ENCODE measurements around the gene OPRD1. TPM values are rescaled to one million over a fixed set of nuclear protein-coding genes. Genes with fewer than 3 reads are reported as not detected.

The OPRD1 gene
- total RNA-seq, 1 donor from 2014 or later: not detected

DNA sequence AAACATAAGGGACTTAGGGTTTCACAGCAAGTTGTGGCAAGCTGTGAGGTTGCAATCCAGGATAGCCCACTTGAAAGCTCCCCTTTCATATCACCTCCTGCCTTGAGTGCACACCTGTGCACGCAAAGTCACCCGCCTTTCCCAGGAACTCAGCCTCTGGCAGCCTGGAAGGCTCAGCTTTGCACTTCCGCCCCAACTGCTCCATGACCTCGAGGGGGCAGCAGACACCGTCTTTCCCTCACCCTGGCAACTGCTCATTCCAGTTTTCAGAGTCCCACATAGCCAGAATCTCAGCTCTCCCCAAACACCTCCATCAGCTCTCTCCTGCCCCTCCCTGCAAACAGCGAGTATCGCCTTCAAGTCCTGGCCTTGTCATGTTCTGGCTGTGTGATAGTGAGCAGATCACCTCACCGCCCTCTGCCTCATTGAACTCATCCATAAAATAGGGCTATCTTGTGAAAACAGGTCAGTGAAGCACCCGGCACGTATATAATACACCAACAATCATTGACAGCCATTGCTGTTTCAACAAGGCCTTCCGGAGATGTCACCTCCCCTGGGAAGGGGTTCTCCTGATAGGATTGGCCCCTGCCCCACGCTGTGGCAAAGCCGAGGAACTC, 70.1 kb downstream of the OPRD1 start:
- DNase-seq (ENCODE audit: low spot score): no peak

DNA sequence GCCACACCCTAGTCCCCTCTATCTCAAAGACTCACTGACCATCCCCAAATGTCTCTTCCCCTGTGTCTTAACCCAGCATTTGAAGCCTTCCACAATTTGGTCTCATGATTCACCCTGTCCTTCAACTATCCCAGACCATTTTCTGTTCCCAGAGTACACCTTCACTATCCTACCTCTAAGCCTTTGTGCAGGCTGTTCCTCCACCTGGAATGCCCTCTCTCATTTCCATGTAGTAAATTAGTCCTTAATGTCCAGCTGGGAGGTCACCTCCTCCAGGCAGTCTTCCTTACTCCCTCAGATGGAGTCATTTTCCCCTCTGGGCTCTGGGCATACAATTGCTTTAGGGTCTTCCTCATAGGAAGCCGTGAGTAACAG, 71.3 kb downstream of the OPRD1 start:
- DNase-seq (ENCODE audit: low spot score): no peak

DNA sequence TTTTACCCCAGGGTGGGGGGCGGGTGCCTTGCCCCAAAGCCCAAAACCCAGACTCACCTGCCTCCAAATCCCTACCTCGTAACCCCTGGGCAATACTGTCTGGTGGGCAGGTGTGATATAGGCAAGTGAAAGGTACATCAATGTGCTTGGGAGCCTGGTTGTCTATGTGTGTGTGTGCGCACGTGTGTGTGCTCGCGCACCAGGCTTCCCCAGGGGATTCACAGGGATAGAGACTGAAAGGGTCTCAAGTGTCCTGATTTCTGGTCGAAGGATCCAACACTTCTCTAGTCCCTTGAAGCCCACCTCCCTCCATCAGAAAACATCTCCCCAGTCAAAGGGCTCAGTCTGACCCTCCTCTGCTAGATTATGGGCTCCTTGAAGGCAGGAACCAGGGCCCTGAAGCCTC, 73.5 kb downstream of the OPRD1 start:
- no peak for DNase-seq (ENCODE audit: low spot score)

DNA sequence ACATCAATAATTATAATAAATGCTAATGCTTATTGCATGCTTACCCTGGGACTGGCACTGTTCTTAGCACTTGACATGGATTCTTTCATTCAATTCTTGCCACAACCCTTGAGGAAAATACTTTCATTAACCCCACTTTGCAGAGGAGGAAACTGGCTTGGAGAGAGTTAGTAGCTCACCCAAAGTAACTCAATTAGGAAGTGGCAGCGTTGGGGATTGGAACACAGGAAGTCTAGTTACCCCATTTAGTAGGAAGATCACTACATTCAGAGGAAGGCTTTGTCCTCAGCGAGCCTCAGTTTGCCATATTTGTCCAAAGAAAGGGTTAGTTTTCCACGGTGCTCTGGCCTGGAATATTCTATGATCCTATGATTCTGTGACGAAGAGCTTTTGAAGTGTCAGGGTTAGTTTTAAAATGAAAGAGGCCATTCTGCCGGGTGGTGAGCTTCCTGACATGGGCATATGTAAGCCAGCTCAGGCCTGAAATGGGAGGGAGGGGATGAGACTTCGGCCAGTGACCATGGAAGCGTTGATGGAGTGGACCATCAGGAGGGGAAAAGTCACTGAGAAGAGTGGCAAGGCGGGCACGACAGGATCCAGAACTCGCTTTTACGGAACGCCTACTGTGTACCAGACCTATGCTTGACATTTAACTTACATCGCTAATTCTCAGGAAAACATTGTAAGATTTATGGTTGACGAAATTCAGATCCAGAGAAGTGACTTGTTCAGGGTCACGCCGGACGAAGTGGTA, 74.2 kb downstream of the OPRD1 start:
- DNase-seq (ENCODE audit: low spot score): no peak

DNA sequence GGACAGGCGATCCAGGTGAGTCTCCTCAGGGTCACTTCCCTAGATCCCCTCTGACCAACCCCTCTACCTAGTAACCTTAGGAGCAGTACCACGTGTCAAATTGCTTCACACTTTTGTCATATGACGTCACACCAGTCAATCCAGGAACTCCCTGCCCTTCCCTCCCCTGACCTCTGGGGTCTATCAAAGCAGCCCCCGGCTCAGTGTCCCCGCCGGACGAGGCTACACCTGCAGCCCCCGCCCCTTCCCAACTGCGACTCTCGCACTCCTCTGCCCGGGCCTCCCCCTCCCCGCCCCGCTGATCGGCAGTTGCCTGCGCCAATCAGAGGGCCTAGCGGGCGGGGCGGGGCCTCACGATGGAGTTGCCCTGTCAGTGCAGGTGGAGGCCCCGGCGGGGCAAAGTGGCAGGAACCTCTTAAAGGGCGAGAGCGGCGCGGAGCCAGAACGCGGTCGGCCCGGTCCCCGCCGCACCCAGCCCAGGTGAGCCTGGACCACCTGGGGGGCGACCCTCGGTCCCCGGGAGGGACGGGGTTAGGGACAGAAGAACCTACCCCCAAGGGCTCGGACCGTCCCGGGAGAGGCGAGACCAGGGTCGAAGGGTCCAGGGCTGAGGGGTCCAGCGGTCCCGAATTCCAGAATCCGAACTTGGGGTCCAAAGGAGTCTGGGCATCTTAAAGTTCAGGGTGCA, 74.9 kb downstream of the OPRD1 start:
- DNase-seq (ENCODE audit: low spot score): peak; percentile 93

DNA sequence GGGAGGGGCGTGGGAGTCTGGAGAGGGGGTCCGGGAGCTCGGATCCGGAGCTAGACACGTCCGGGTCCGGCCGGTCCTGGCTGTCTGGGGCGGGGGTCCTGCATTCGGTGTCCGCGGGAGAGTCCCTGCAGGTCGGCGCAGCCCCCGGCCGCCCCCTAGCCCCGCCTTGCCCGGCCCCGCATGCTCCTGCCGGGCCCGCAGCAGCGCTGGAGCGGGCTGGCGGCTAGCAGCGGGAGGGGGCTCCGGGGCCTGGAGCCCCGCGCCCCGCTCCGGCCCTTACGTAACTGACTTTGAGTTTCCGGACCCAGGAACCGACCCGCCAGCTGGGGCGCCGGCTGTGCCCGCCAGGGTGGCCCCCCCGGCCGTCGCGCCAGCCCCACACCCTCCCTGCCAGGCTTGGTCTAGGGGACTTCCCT, 75.5 kb downstream of the OPRD1 start:
- no peak for DNase-seq (ENCODE audit: low spot score)

DNA sequence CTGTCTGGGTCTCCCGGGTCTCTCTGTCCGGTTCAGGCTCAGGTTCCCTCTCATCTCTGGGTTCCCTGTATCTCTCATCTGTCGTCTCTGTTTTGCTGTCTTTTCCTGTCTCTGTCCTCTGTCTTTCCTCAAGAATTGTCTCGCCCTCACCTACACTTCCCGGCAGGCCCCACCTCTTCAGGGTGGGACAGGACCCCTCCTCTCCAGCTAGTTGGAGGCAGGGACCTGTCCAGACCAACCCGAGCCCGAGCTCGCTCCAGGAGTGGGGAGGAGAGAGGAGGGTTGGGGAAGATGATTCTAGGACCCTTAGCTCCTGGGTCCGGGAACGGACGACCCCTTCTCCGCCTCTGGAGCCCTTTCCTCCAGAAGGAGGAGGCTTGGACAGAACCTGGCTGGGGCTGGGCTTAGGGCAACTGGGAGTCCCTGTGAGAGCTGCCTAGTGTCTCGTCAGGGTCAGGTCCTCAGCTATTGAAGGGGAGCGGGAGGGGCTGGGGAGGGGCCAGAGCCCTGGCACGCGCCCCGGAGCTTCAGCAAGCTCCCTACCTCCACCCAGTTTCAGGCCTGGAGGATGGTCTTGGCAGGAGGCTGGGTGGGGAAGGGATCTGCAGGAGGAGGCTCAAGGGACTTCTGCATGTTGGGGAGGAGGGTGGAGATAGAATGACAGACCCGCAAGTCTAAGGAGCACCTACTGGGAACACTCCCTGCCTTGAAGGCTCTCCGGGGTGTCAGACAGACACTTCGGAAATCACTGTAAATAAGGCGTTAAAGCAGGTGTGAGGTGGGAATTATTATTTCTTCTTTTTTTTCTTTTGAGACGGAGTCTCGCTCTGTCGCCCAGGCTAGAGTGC, 76.1 kb downstream of the OPRD1 start:
- DNase-seq (ENCODE audit: low spot score): no peak

DNA sequence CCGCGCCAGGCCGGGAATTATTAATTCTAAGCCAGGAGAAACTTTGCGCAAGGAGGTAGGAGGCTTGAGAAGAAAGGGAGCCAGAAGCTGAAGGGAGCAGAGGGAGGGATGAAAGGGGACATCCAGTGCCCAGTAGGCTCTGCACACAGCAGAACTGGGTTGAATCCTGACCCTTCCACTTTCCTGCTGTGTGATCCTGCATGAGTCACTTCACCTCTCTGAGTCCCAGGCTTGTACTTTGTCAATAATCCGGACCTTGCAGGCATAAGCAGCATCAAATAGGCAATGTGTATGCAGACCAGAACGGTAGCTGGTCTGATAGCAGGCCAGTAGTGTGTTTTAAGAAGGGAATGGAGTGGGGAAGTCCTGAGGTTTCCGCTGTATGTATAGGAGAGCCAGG, 76.9 kb downstream of the OPRD1 start:
- DNase-seq (ENCODE audit: low spot score): no peak

DNA sequence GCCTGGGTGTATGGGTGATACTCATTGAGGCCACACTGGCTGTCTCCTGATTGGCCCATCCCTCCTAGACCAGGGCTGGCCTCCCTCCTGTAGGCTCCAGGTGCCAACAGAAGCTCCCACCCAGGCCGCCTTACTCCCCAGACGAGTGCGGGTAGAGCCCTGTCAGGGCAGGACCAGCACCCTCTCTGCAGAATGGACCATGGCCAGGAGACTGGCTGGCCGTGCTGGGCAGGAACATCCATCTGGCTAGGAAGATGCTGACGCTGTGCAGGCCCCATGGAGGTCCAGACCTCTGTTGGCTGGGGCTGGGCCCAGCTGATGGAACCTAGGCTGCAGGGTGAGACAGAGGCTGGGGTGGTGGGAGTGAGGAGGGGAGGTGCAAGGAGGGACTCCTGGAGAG, 77.4 kb downstream of the OPRD1 start:
- DNase-seq (ENCODE audit: low spot score): no peak

DNA sequence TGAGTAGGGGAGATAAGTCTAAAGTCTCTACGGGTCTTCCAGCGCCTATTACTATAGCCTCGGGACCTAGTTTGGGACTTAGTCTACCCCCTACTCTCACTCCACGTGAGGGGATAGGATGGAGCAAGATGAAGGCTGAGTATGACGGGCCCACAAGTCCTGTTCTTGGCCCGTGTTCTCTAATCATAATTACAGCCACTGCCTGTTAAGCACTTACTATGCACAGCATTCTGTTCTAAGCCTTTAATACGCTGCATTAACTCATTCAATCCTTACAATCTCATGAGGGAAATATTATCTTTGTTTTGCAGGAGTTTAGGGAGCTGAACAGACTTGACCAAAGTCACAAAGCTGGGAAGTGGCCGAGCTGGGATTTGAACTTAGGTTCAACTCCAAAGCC, 78.5 kb downstream of the OPRD1 start:
- DNase-seq (ENCODE audit: low spot score): no peak

DNA sequence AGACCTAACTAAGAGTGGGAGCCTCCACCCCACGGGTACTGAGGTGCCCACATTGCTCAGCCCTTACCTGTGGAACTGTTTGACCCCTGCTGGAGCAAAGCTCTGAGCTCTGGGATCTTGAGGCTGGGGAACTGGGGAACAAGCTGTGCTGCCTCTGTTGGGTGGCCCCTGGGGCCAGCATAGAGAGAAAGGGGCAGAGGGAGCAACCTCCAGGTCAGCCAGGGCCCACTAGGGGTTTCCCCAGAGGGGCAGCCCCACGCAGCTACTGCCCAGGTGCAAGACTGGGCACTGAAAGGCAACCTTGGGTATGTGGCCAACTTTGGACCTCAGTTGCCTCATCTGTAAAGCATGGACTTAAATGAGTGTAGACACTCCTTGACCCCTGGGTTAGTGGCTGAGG, 78.9 kb downstream of the OPRD1 start:
- DNase-seq (ENCODE audit: low spot score): no peak

DNA sequence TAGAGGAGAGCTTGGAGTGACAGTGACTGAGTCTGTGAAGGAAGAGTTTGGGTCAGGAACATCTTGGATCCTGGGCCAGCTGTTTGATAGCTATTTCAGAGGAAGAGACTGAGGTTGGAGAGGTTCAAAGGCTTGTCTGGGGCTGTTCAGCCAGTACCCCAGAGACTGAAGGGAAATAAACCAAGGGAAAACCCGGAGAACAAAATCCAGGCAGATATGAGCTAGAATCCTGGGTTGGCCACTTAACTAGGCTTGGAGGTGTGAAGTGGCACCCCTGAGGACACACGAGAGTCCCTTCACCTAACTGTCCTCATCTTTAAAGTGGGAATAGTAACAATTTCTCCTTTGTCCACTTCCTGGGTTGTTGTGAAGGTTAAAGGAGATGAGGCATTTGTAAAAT, 79.3 kb downstream of the OPRD1 start:
- DNase-seq (ENCODE audit: low spot score): no peak

DNA sequence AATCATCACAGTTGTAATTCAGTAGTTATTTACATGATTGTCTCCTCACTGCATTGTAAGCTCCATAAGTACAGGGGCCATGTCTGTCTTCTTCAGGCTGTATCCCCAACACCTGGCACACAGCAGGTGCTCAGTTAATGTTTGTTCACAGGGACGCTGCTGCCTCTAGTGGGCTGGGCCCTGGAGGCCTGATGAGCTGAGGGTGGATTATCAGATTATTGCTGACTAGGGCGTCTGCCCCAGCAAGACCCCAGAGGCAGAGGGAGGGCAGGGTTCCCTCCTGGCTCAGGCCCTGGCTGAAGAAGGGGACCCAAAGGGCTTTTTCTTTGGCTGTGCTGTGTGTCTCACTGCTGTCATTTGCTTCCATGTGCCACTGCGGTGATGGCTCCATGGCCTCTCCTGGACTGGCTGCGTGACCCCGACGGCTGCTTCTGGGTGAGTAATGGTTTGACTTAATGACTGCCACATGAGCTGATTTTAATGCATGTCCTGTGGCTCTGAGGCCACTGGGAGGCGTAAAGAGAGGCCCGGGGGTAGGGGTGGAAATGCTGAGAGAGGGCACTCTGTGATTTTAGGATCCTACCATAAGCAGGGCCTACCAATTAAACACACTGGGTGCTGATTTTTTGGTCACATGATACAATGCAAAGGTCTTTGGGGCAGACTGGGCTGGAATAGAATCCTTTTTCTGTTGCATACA, 81.6 kb downstream of the OPRD1 start:
- DNase-seq (ENCODE audit: low spot score): no peak

DNA sequence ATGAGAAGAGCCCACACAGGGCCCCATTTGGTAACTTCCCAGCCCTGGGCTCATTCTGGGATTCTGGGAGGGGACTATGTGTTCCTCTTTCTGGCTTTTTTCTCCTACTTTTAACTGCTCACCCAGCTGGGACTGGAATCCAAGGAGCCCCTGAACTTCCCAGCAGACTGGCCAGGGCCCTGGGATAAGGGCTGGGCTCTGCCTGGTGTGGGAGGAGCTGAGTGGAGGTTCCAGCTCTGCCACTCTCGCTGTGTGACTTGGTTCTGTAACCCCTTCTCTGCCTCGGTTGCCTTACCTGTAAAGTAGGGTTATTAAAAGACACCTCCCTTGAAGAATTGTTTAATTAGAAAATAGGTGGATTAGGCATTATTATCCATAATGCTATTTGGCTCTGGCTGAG, 82.8 kb downstream of the OPRD1 start:
- no peak for DNase-seq (ENCODE audit: low spot score)

DNA sequence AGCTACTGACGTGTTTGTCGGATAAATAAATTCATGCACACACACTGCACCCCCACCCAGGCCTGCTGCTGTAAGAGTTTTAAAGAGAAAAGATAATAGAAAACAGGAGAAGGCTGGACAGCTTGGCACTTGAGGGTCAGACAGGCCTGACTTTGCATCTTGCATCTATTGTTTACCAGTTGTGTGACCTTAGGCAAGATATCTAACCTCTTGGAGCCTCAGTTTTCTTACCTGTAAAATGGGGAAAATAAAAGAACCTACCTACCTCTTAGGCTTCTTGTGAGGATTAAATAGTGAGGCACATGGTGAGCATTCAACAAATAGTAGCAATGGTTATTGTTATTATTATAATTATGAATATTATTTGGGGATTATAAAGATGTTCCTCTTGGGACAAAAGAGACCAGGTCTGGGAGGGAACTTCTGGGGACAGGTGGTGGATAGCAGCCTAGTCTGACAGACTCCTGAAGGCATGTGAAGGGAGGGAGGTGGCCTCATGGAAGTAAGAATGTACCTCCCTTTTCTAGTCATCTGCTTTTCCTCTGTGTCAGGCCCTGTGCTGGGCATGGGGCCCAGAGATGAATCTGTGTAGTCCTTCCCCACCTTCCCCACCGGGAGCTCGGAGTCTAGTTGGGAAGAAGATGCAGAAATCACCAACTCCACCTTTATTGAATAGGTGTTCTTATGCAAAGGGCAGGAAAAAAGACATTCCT, 84.1 kb downstream of the OPRD1 start:
- no peak for DNase-seq (ENCODE audit: low spot score)

DNA sequence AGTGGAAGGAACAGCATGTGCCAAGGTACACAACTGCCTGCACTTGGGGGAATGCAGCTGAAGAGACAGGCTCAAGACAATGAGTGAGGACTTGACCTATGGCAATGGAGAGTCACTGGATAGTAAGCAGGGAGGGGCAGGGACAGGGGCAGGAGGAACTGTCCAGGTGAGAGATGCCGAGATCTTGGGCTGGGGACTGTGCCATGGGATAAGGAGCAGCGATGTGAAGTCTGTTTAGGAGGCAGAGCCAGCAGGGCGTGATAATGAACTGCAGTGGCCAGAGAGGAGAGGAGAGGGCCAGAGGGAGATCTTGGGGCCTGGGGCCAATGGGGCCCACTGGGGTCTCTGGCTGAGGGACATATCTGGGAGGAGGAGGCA, 84.6 kb downstream of the OPRD1 start:
- no peak for DNase-seq (ENCODE audit: low spot score)

DNA sequence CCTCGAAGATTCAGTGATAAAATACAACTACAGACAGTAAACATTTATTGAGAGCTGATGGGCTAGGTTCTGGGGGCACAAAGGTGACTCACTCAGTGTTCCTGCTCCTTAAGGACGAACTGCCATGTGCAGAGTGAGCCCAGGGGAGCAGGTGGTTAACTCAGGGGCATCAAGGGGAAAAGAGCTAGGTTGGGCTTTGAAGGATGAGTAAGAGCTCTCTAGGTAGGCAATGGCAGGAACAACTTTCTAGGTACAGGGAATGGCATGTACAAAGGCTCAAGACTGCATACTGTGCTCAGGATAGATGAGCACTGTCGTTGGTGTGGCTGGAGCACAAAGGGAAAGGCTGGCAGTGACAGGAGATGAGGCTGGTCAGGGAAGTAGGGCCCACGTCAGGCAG, 85.8 kb downstream of the OPRD1 start:
- DNase-seq (ENCODE audit: low spot score): no peak

DNA sequence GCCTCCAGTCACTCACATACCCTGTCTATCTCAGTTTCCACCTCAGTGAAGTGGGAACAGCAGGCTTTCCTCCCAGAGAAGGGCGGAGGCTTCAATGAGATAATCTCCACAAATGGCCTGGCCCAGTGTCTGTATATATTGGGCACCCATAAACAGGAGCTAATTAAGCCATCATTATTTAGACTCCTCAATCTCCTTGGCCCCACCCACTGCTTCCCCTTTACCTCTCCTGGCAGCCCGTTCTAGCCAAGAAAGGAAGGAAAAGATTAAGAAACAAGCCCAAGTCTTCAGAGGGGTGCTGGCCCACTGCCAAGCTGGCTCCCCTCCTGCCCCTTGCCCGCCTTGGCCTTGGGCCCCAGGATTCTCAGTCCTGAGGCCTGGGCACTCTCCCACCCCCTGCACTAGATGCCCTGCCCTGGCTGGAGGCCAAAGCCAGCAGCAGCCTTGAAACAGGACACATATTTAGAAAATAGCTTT, 86.5 kb downstream of the OPRD1 start:
- no peak for DNase-seq (ENCODE audit: low spot score)

DNA sequence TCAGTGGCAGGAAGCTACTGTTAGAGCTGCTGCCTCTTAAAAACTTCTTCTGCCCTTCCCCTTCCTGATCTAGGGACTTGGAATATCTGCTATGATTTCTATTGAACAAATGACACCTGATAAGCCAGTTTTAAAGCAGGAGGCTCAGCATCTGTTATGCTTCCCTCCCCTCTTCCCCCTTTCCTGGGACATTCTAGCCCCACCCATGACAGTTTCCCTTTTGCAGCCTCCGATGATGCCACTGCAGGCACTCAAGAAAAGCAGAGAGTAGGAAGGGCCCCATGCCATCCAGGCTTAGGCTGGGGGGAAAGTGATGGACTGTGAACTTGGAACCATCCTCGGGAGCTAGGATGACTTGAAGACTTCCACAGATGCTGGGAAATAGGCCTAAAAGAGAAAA, 87.3 kb downstream of the OPRD1 start:
- no peak for DNase-seq (ENCODE audit: low spot score)

DNA sequence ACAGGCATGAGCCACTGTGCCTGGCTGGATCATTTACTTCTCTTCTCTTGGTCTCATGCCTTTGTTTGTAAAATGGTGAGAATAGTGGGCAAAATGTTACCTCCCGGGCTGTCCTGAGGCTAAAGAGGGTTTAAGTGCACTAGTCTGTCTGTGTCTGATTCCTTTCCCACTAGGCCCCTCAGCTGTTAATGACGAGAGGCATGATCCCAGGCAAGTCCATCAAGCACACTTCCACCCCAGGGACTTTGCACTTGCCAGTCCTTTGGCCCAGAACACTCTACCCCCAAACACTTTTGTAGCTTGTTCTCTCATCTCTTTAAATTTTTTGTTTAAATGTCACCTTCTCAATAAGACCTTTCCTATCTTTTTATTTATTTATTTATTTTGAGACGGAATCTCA, 88.6 kb downstream of the OPRD1 start:
- DNase-seq (ENCODE audit: low spot score): no peak

All from mesenteric fat pad (tissue), 1 donor.